ENCODE measurements around the gene P2RX6. TPM values are rescaled to one million over a fixed set of nuclear protein-coding genes. Genes with fewer than 3 reads are reported as not detected.

The P2RX6 gene
- total and polyA plus RNA-seq, 9 of the 15 experiments (the other 6 are each of a cell fraction or from before 2014, with no cell fraction given): 0.01 to 3.9 (median 1.5) TPM; not detected in 1

GRCh38 chr22:20982563-20982882 is 32.4 kb upstream of the P2RX6 start (continued):
- TF ChIP-seq ZBED1 (IDR thresholded peaks at IDR 0.05) (no peak), SNRNP70 (optimal IDR thresholded peaks at IDR 0.05; ENCODE audit: low read depth, low read length) (no peak), ZNF408 (CRISPR knock-in tag; IDR thresholded peaks at IDR 0.05; ENCODE audit: low read depth) (peak; percentile 61; the same call in 1 of the 2 replicates), TRIM25 (IDR thresholded peaks at IDR 0.05; ENCODE audit: borderline replicate concordance) (no peak), ELF4 (CRISPR knock-in tag; IDR thresholded peaks at IDR 0.05) (peak; percentile 84), HMBOX1 (IDR thresholded peaks at IDR 0.05) (no peak), JUNB (CRISPR knock-in tag; conservative IDR thresholded peaks at IDR 0.05) (peak; percentile 38), ZNF780A (CRISPR knock-in tag; IDR thresholded peaks at IDR 0.05) (no peak), MECOM (CRISPR knock-in tag; IDR thresholded peaks at IDR 0.05) (no peak), TCF3 (CRISPR knock-in tag; IDR thresholded peaks at IDR 0.05) (no peak), HDAC2 (IDR thresholded peaks at IDR 0.05) (no peak), ZNF324 (CRISPR knock-in tag; IDR thresholded peaks at IDR 0.05) (no peak), SRSF3 (IDR thresholded peaks at IDR 0.05; ENCODE audit: insufficient read depth, low read length) (no peak), EP400 (IDR thresholded peaks at IDR 0.05) (no peak), JUN (IDR thresholded peaks at IDR 0.05; ENCODE audit: borderline replicate concordance, low read depth, low read length) (no peak), JUN (CRISPR knock-in tag; IDR thresholded peaks at IDR 0.05; ENCODE audit: borderline replicate concordance) (no peak), CHD4 (IDR thresholded peaks at IDR 0.05; ENCODE audit: insufficient read depth, insufficient replicate concordance, low read depth, low read length, poor library complexity, severe bottlenecking) (peak; percentile 80), L3MBTL2 (IDR thresholded peaks at IDR 0.05) (no peak), ZBTB49 (CRISPR knock-in tag; IDR thresholded peaks at IDR 0.05; ENCODE audit: borderline replicate concordance) (no peak), ARHGAP35 (IDR thresholded peaks at IDR 0.05; ENCODE audit: partially characterized antibody) (no peak), FOXK2 (conservative IDR thresholded peaks at IDR 0.05 in 1 of 2, IDR thresholded peaks at IDR 0.05 in 1 of 2; ENCODE audit: low read depth in 2 of 2) (no peak), CREB5 (CRISPR knock-in tag; IDR thresholded peaks at IDR 0.05) (no peak), U2AF1 (optimal IDR thresholded peaks at IDR 0.05; ENCODE audit: low read depth, low read length) (no peak), HNRNPLL (IDR thresholded peaks at IDR 0.05; ENCODE audit: low read depth, low read length, poor library complexity, severe bottlenecking) (no peak)

All from K562 (cell line).